Liver (tissue), 9 donors: ENCODE data around the gene RASAL1. TPM values are rescaled to one million over a fixed set of nuclear protein-coding genes. Genes with fewer than 3 reads are reported as not detected.

Source experiments
- DNase-seq: peaks from one replicate; pipeline ENCODE4 v3.0.0-alpha.2; 2017; ENCODE audit warnings: low spot score
- H3K27ac ChIP-seq, 2 donors: one replicate each; pipeline ENCODE4 v1.7.0; 2013; ENCODE audit warnings: inconsistent platforms in 2 of 2, low read length in 2 of 2, control low read depth in 1 of 2, low read depth in 1 of 2, mild to moderate bottlenecking in 1 of 2
- H3K27me3 ChIP-seq, 4 donors: one replicate each; pipeline versions ENCODE4 v1.6.1 to v1.7.0; 2013; ENCODE audit warnings: low read length in 3 of 4, inconsistent platforms in 1 of 4, mild to moderate bottlenecking in 1 of 4, moderate library complexity in 1 of 4; ENCODE audit not compliant: control insufficient read depth in 4 of 4, insufficient read depth in 4 of 4
- H3K36me3 ChIP-seq, 4 donors: one replicate each; pipeline versions ENCODE4 v1.6.1 to v1.7.0; 2013; ENCODE audit warnings: low read length in 3 of 4, mild to moderate bottlenecking in 3 of 4, low read depth in 1 of 4, moderate library complexity in 1 of 4; ENCODE audit not compliant: control insufficient read depth in 4 of 4, insufficient read depth in 3 of 4
- H3K4me1 ChIP-seq, 4 donors: one replicate each; pipeline versions ENCODE4 v1.6.1 to v1.7.0; 2013; ENCODE audit warnings: low read length in 3 of 4, mild to moderate bottlenecking in 3 of 4, moderate library complexity in 1 of 4; ENCODE audit not compliant: control insufficient read depth in 4 of 4, insufficient read depth in 4 of 4
- H3K4me3 ChIP-seq, 3 donors: one replicate each; pipeline versions ENCODE4 v1.6.1 to v1.7.0; 2013; ENCODE audit warnings: low read length in 3 of 3, control low read depth in 1 of 3, low read depth in 1 of 3, mild to moderate bottlenecking in 1 of 3
- H3K9ac ChIP-seq, 2 donors: one replicate each; pipeline ENCODE4 v1.7.0; 2013; ENCODE audit warnings: low read length in 2 of 2, mild to moderate bottlenecking in 2 of 2, moderate library complexity in 2 of 2, control low read depth in 1 of 2, low read depth in 1 of 2
- H3K9me3 ChIP-seq, 4 donors: one replicate each; pipeline versions ENCODE4 v1.6.1 to v1.7.0; 2013; ENCODE audit warnings: low read length in 3 of 4; ENCODE audit not compliant: control insufficient read depth in 4 of 4
- ATF3 ChIP-seq: IDR thresholded peaks from 2 replicates; pipeline ENCODE4 v1.6.1; 2016; ENCODE audit warnings: antibody characterized with exemption
- CTCF ChIP-seq: fragments of 150-350 bp; IDR thresholded peaks from 2 replicates; pipeline ENCODE4 v1.5.1; 2017; ENCODE audit warnings: improper control_type of control experiment, low read depth, low read length; ENCODE audit not compliant: missing input control
- EGR1 ChIP-seq, 2 donors: IDR thresholded peaks; 2 replicates each; pipeline ENCODE4 v1.6.1; 2016 to 2018; ENCODE audit warnings: antibody characterized with exemption in 2 of 2, low read depth in 2 of 2
- FOXA1 ChIP-seq: IDR thresholded peaks from 2 replicates; pipeline ENCODE4 v1.6.1; 2016; ENCODE audit warnings: antibody characterized with exemption
- FOXA2 ChIP-seq: IDR thresholded peaks from 2 replicates; pipeline ENCODE4 v1.6.1; 2016; ENCODE audit warnings: antibody characterized with exemption
- GABPA ChIP-seq, 2 donors: IDR thresholded peaks in 1 of 2; conservative IDR thresholded peaks in 1 of 2; 2 replicates each; pipeline ENCODE4 v1.6.1; 2016; ENCODE audit warnings: antibody characterized with exemption in 2 of 2, mild to moderate bottlenecking in 1 of 2, moderate library complexity in 1 of 2
- HNF4A ChIP-seq, 2 donors: conservative IDR thresholded peaks; 2 replicates each; pipeline ENCODE4 v1.6.1; 2016; ENCODE audit warnings: antibody characterized with exemption in 2 of 2, mild to moderate bottlenecking in 2 of 2
- HNF4G ChIP-seq: IDR thresholded peaks from 2 replicates; pipeline ENCODE4 v1.6.1; 2016; ENCODE audit warnings: antibody characterized with exemption
- JUND ChIP-seq, 2 donors: IDR thresholded peaks; 2 replicates each; pipeline ENCODE4 v1.6.1; 2016; ENCODE audit warnings: antibody characterized with exemption in 2 of 2
- MAX ChIP-seq: IDR thresholded peaks from 2 replicates; pipeline ENCODE4 v1.6.1; 2016; ENCODE audit warnings: antibody characterized with exemption
- NR2F2 ChIP-seq: IDR thresholded peaks from 2 replicates; pipeline ENCODE4 v1.6.1; 2016; ENCODE audit warnings: antibody characterized with exemption
- RAD21 ChIP-seq, 2 donors: IDR thresholded peaks; 2 replicates each; pipeline ENCODE4 v1.6.1; 2016; ENCODE audit warnings: antibody characterized with exemption in 2 of 2, mild to moderate bottlenecking in 2 of 2
- SP1 ChIP-seq: IDR thresholded peaks from 2 replicates; pipeline ENCODE4 v1.6.1; 2018; ENCODE audit warnings: antibody characterized with exemption, mild to moderate bottlenecking
- TAF1 ChIP-seq: conservative IDR thresholded peaks from 2 replicates; pipeline ENCODE4 v1.6.1; 2016; ENCODE audit warnings: antibody characterized with exemption, mild to moderate bottlenecking
- YY1 ChIP-seq: IDR thresholded peaks from 2 replicates; pipeline ENCODE4 v1.6.1; 2016; ENCODE audit warnings: antibody characterized with exemption, mild to moderate bottlenecking
- WGBS: extraction: QIAGEN DNeasy Blood & Tissue Kit; methylation state at CpG from one replicate; pipeline ENCODE4 v1.1.7; 2013; 5-methylcytosine and 5-hydroxymethylcytosine counted together
- polyA plus RNA-seq, 2 donors: library from polyadenylated mRNA; stranded (reverse) in 1 of 2; unstranded in 1 of 2; fragments of 200-250 nt in 1 of 2; fragments of >200 nt in 1 of 2; fragmentation: Nextera tagmentation in 1 of 2; extraction: Ambion mirVana in 1 of 2; gene quantifications; one replicate each; pipeline versions ENCODE4 v1.2.1 to v1.2.3, GENCODE V29; 2013 to 2015
- total RNA-seq, 2 donors: library from RNA; depleted of rRNA; stranded (reverse); fragments of >200 nt; gene quantifications; one replicate each; pipeline ENCODE4 v1.2.3, GENCODE V29; 2014
- TF ChIP-seq, protein P1 (sequence below): IDR thresholded peaks from 2 replicates; pipeline ENCODE4 v1.6.1; 2016; ENCODE audit warnings: antibody characterized with exemption, mild to moderate bottlenecking
- TF ChIP-seq, protein P2 (sequence below): IDR thresholded peaks from 2 replicates; pipeline ENCODE4 v1.6.1; 2016; ENCODE audit warnings: antibody characterized with exemption
- donor health status: healthy.
- donor health status: healthy.
- donor health status: healthy.
- donor health status: healthy.
- donor health status: healthy.

RASAL1 gene
- total and polyA plus RNA-seq, 4 donors, result 0.20 to 0.33 (median 0.26) TPM

GRCh38 chr12:113075137-113075683 is 60.4 kb downstream of the RASAL1 start:
- Histone ChIP-seq H3K4me3 (no peak overlapping the region), H3K4me1 (peaks cover 13 to 35% (median 25%) of the 10 kb centered on the region in 4 donors), H3K27me3 (no peaks in the 10 kb centered on the region), H3K36me3 (peaks cover 0 to 6% (median 3%) of the 10 kb centered on the region in 4 donors), H3K27ac (no peak overlapping the region), H3K9me3 (no peaks in the 10 kb centered on the region), H3K9ac (no peak overlapping the region)
- DNase-seq, result no peak
- no peak for TF ChIP-seq HNF4A (conservative IDR thresholded peaks at IDR 0.05)
- no peak for TF ChIP-seq YY1
- TF ChIP-seq SP1, result no peak
- TF ChIP-seq ATF3, result no peak
- no peak for TF ChIP-seq HNF4G
- no peak for TF ChIP-seq FOXA1
- no peak for TF ChIP-seq CTCF
- TF ChIP-seq, protein P1, sequence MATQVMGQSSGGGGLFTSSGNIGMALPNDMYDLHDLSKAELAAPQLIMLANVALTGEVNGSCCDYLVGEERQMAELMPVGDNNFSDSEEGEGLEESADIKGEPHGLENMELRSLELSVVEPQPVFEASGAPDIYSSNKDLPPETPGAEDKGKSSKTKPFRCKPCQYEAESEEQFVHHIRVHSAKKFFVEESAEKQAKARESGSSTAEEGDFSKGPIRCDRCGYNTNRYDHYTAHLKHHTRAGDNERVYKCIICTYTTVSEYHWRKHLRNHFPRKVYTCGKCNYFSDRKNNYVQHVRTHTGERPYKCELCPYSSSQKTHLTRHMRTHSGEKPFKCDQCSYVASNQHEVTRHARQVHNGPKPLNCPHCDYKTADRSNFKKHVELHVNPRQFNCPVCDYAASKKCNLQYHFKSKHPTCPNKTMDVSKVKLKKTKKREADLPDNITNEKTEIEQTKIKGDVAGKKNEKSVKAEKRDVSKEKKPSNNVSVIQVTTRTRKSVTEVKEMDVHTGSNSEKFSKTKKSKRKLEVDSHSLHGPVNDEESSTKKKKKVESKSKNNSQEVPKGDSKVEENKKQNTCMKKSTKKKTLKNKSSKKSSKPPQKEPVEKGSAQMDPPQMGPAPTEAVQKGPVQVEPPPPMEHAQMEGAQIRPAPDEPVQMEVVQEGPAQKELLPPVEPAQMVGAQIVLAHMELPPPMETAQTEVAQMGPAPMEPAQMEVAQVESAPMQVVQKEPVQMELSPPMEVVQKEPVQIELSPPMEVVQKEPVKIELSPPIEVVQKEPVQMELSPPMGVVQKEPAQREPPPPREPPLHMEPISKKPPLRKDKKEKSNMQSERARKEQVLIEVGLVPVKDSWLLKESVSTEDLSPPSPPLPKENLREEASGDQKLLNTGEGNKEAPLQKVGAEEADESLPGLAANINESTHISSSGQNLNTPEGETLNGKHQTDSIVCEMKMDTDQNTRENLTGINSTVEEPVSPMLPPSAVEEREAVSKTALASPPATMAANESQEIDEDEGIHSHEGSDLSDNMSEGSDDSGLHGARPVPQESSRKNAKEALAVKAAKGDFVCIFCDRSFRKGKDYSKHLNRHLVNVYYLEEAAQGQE, result no peak
- TF ChIP-seq JUND (IDR thresholded peaks at IDR 0.05), result no peak
- no peak for TF ChIP-seq NR2F2
- TF ChIP-seq, protein P2, sequence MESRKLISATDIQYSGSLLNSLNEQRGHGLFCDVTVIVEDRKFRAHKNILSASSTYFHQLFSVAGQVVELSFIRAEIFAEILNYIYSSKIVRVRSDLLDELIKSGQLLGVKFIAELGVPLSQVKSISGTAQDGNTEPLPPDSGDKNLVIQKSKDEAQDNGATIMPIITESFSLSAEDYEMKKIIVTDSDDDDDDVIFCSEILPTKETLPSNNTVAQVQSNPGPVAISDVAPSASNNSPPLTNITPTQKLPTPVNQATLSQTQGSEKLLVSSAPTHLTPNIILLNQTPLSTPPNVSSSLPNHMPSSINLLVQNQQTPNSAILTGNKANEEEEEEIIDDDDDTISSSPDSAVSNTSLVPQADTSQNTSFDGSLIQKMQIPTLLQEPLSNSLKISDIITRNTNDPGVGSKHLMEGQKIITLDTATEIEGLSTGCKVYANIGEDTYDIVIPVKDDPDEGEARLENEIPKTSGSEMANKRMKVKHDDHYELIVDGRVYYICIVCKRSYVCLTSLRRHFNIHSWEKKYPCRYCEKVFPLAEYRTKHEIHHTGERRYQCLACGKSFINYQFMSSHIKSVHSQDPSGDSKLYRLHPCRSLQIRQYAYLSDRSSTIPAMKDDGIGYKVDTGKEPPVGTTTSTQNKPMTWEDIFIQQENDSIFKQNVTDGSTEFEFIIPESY, result no peak
- no peak for TF ChIP-seq RAD21 (IDR thresholded peaks at IDR 0.05)
- no peak for TF ChIP-seq MAX
- no peak for TF ChIP-seq FOXA2
- no peak for TF ChIP-seq GABPA (IDR thresholded peaks at IDR 0.05 in 1 of 2, conservative IDR thresholded peaks at IDR 0.05 in 1 of 2)
- no peak for TF ChIP-seq TAF1
- TF ChIP-seq EGR1 (IDR thresholded peaks at IDR 0.05; ENCODE audit: low read depth in 2 of 2), result no peak
- 85% methylated on average over 6 of the region's 6 CpGs for WGBS
